Measurements from ENCODE around the gene LMX1B. TPM values are rescaled to one million over a fixed set of nuclear protein-coding genes. Genes with fewer than 3 reads are reported as not detected.

LMX1B gene
- total RNA-seq, 2 donors from 2014 or later, result 0.14 TPM; not detected in 1

- DNase-seq (peak in 1 of 2 donors; percentile 11), ATAC-seq (no peak)
- intact Hi-C loops (cut with DNase I, micrococcal nuclease), result loop anchor here in 1 of 2 donors (10.0 kb wide), 1 partner anchor 169 kb away; no protein-coding TSS in a partner anchor
Observed at GRCh38 chr9:126615791-126616447, 2.2 kb downstream of the LMX1B start.

- intact Hi-C loops (cut with DNase I, micrococcal nuclease), result loop anchor here in 1 of 2 donors (10.0 kb wide), 1 partner anchor 168 kb away; no protein-coding TSS in a partner anchor
- peak in 1 of 2 donors; percentile 3 for DNase-seq
- no peak for ATAC-seq
Observed at GRCh38 chr9:126616521-126616976, 2.8 kb downstream of the LMX1B start.

- peak in 1 of 2 donors; percentile 18 for DNase-seq
- intact Hi-C loops (cut with DNase I, micrococcal nuclease), result loop anchor here in 1 of 2 donors (10.0 kb wide), 1 partner anchor 168 kb away; no protein-coding TSS in a partner anchor
- ATAC-seq, result no peak
Observed at GRCh38 chr9:126617003-126617822, 3.5 kb downstream of the LMX1B start.

GRCh38 chr9:126617823-126618165 is 4.1 kb downstream of the LMX1B start:
- no peak for DNase-seq
- intact Hi-C loops (cut with DNase I, micrococcal nuclease), result loop anchor here in 1 of 2 donors (10.0 kb wide), 1 partner anchor 167 kb away; no protein-coding TSS in a partner anchor
- no peak for ATAC-seq

- intact Hi-C loops (cut with DNase I, micrococcal nuclease), result loop anchor here in 1 of 2 donors (10.0 kb wide), 1 partner anchor 167 kb away; no protein-coding TSS in a partner anchor
- DNase-seq (no peak), ATAC-seq (no peak)
Observed at GRCh38 chr9:126618190-126618584, 4.5 kb downstream of the LMX1B start.

- intact Hi-C loops (cut with DNase I, micrococcal nuclease), result loop anchor here in 1 of 2 donors (10.0 kb wide), 1 partner anchor 166 kb away; no protein-coding TSS in a partner anchor
- DNase-seq (no peak), ATAC-seq (no peak)
Observed at GRCh38 chr9:126618585-126619360, 5.0 kb downstream of the LMX1B start.

GRCh38 chr9:126619361-126620135 is 5.8 kb downstream of the LMX1B start:
- DNase-seq (no peak), ATAC-seq (no peak)
- intact Hi-C loops (cut with DNase I, micrococcal nuclease), result loop anchor here in 1 of 2 donors (10.0 kb wide), 1 partner anchor 165 kb away; no protein-coding TSS in a partner anchor

- intact Hi-C loops (cut with DNase I, micrococcal nuclease), result no loop called here
- DNase-seq (no peak), ATAC-seq (no peak)
Observed at GRCh38 chr9:126620478-126620877, 6.8 kb downstream of the LMX1B start.

- no peak for DNase-seq
- intact Hi-C loops (cut with DNase I, micrococcal nuclease), result no loop called here
- ATAC-seq, result no peak
Observed at GRCh38 chr9:126621061-126621918, 7.6 kb downstream of the LMX1B start.

- intact Hi-C loops (cut with DNase I, micrococcal nuclease), result no loop called here
- no peak for DNase-seq
- no peak for ATAC-seq
Observed at GRCh38 chr9:126621919-126622735, 8.4 kb downstream of the LMX1B start.

- DNase-seq (no peak), ATAC-seq (no peak)
- intact Hi-C loops (cut with DNase I, micrococcal nuclease), result no loop called here
Observed at GRCh38 chr9:126623314-126623666, 9.6 kb downstream of the LMX1B start.

- DNase-seq (no peak), ATAC-seq (no peak)
- intact Hi-C loops (cut with DNase I, micrococcal nuclease), result no loop called here
Observed at GRCh38 chr9:126623667-126624478, 10.1 kb downstream of the LMX1B start.

GRCh38 chr9:126624479-126624826 is 10.7 kb downstream of the LMX1B start:
- DNase-seq (no peak), ATAC-seq (no peak)
- intact Hi-C loops (cut with DNase I, micrococcal nuclease), result no loop called here

- DNase-seq (no peak), ATAC-seq (no peak)
- intact Hi-C loops (cut with DNase I, micrococcal nuclease), result no loop called here
Observed at GRCh38 chr9:126624912-126625311, 11.2 kb downstream of the LMX1B start.

- no peak for ATAC-seq
- no peak for DNase-seq
- intact Hi-C loops (cut with DNase I, micrococcal nuclease), result no loop called here
Observed at GRCh38 chr9:126625329-126626126, 11.8 kb downstream of the LMX1B start.

All from left colon (tissue), 2 donors.